CD4-positive, alpha-beta T cell (primary cell): ENCODE measurements around the gene OR2A42. TPM values are rescaled to one million over a fixed set of nuclear protein-coding genes. Genes with fewer than 3 reads are reported as not detected.
"Not testable (repeated sequence)": the region's sequence is repeated elsewhere in the genome, so short reads cannot be mapped to it uniquely, and the experiment has no call there.

Source experiments
- ATAC-seq: fragments of 200-7000 bp; cut with Tn5 transposase; one replicate; pipeline ENCODE4 v1.10.0; 2022; ENCODE audit warnings: mild to moderate bottlenecking; ENCODE audit not compliant: poor library complexity
- CTCF ChIA-PET: fragments of 350-600 bp; sonication (Branson Sonifier 250); formaldehyde crosslinking; loops from one replicate; lab custom pipeline; 2021; ENCODE audit warnings: antibody characterized with exemption, inconsistent platforms; lab: Charles Lee
- POLR2A ChIA-PET: fragments of 350-600 bp; sonication (Branson Sonifier 250); formaldehyde crosslinking; loops from one replicate; lab custom pipeline; 2021; ENCODE audit warnings: antibody characterized with exemption, inconsistent platforms; lab: Charles Lee
- DNase-seq, 14 experiments: peaks; one replicate each; pipeline ENCODE4 v3.0.0-alpha.2; 2013 to 2020; ENCODE audit warnings: mixed read lengths in 2 of 14
- H3K27ac ChIP-seq, 2 donors: one replicate each; pipeline versions ENCODE4 v1.5.1 to v1.7.0; 2013; ENCODE audit warnings: low read length in 2 of 2, low read depth in 1 of 2, mild to moderate bottlenecking in 1 of 2
- H3K27me3 ChIP-seq, 2 experiments: 1 replicate in 1 of 2; 2 replicates in 1 of 2; pipeline versions ENCODE4 v1.6.1 to v1.7.0; 2013; ENCODE audit warnings: low read length in 2 of 2, control low read depth in 1 of 2, mild to moderate bottlenecking in 1 of 2, moderate library complexity in 1 of 2; ENCODE audit not compliant: insufficient read depth in 2 of 2, control insufficient read depth in 1 of 2
- H3K36me3 ChIP-seq: one replicate; pipeline ENCODE4 v1.6.1; 2013; ENCODE audit warnings: low read length, control low read depth; ENCODE audit not compliant: insufficient read depth
- H3K4me1 ChIP-seq: one replicate; pipeline ENCODE4 v1.6.1; 2013; ENCODE audit warnings: low read length, control low read depth; ENCODE audit not compliant: insufficient read depth
- H3K4me3 ChIP-seq: one replicate; pipeline ENCODE4 v1.5.1; 2013; ENCODE audit warnings: mild to moderate bottlenecking, low read length, moderate library complexity
- H3K9me3 ChIP-seq, 2 experiments: 1 replicate in 1 of 2; 2 replicates in 1 of 2; pipeline versions ENCODE4 v1.6.1 to v1.7.0; 2013; ENCODE audit warnings: low read length in 2 of 2, mild to moderate bottlenecking in 2 of 2, control low read depth in 1 of 2, moderate library complexity in 1 of 2; ENCODE audit not compliant: control insufficient read depth in 1 of 2, insufficient read depth in 1 of 2
- H3K27ac Mint-ChIP-seq: one replicate; pipeline ENCODE4 v1.8.0; 2020; ENCODE audit warnings: mixed read lengths
- H3K27me3 Mint-ChIP-seq: one replicate; pipeline ENCODE4 v1.8.0; 2021; ENCODE audit warnings: mixed read lengths
- H3K36me3 Mint-ChIP-seq: one replicate; pipeline ENCODE4 v1.8.0; 2021; ENCODE audit warnings: low read depth, mixed read lengths
- H3K4me1 Mint-ChIP-seq: one replicate; pipeline ENCODE4 v1.8.0; 2021; ENCODE audit warnings: low read depth, mixed read lengths
- H3K4me3 Mint-ChIP-seq: one replicate; pipeline ENCODE4 v1.8.0; 2020; ENCODE audit warnings: mild to moderate bottlenecking, mixed read lengths
- H3K9me3 Mint-ChIP-seq: one replicate; pipeline ENCODE4 v1.8.0; 2020; ENCODE audit warnings: mixed read lengths
- CTCF ChIP-seq: fragments of 200-600 bp; IDR thresholded peaks from one replicate; pipeline ENCODE4 v1.8.0; 2022; ENCODE audit warnings: antibody characterized with exemption, mild to moderate bottlenecking
- intact Hi-C, 2 experiments: fragments of 100-400 bp; cut with DNase I in 1 of 2; cut with micrococcal nuclease in 1 of 2; formaldehyde crosslinking; loops; one replicate each; pipeline versions ENCODE4 v1.15.1 to v1.9.0; 2023 to 2025; cut with DNase I, micrococcal nuclease
- total RNA-seq, 174 experiments: library from RNA in 2 of 174; stranded (reverse) in 2 of 174; gene quantifications; one replicate each; pipeline ENCODE4 v1.2.3 and lab custom pipeline; 2021 to 2026

Gene OR2A42
- total RNA-seq, 2 experiments from 2014 or later = not detected

GRCh38 chr7:144269188-144269587 lies 29.8 kb upstream of the OR2A42 start, which contains the start of gene CTAGE8:
CTAGE8 (minus strand) TSS chr7:144269288; CDS start chr7:144269250, 38 bp downstream.
- CTCF ChIA-PET, H3K27me3 ChIP-seq, H3K27ac ChIP-seq, H3K9me3 ChIP-seq, H3K4me3 Mint-ChIP-seq, ATAC-seq, H3K4me1 ChIP-seq, H3K36me3 Mint-ChIP-seq, POLR2A ChIA-PET, DNase-seq, H3K36me3 ChIP-seq, H3K27ac Mint-ChIP-seq, H3K9me3 Mint-ChIP-seq, H3K4me1 Mint-ChIP-seq, H3K4me3 ChIP-seq, intact Hi-C loops, H3K27me3 Mint-ChIP-seq: not testable (repeated sequence)

GRCh38 chr7:144264692-144265091 lies 25.3 kb upstream of the OR2A42 start, which contains the start of gene OR2A7:
OR2A7 (minus strand) TSS chr7:144264792; CDS start chr7:144259628, 5,164 bp downstream.
- DNase-seq, H3K4me1 Mint-ChIP-seq, H3K27me3 ChIP-seq, H3K27ac ChIP-seq, H3K4me1 ChIP-seq, H3K4me3 ChIP-seq, ATAC-seq, CTCF ChIA-PET, POLR2A ChIA-PET, H3K36me3 ChIP-seq, intact Hi-C loops, H3K4me3 Mint-ChIP-seq, H3K9me3 ChIP-seq, H3K9me3 Mint-ChIP-seq, H3K36me3 Mint-ChIP-seq, H3K27ac Mint-ChIP-seq, H3K27me3 Mint-ChIP-seq: not testable (repeated sequence)

GRCh38 chr7:144262128-144262527 lies 22.7 kb upstream of the OR2A42 start:
- DNase-seq, H3K27me3 ChIP-seq, ATAC-seq, intact Hi-C loops, H3K36me3 Mint-ChIP-seq, H3K27ac ChIP-seq, H3K4me3 ChIP-seq, H3K9me3 Mint-ChIP-seq, H3K27me3 Mint-ChIP-seq, CTCF ChIA-PET, H3K36me3 ChIP-seq, H3K4me1 Mint-ChIP-seq, H3K4me3 Mint-ChIP-seq, POLR2A ChIA-PET, H3K4me1 ChIP-seq, H3K9me3 ChIP-seq, H3K27ac Mint-ChIP-seq: not testable (repeated sequence)

- H3K9me3 Mint-ChIP-seq, H3K27ac ChIP-seq, H3K27me3 ChIP-seq, ATAC-seq, H3K4me1 ChIP-seq, DNase-seq, H3K36me3 ChIP-seq, H3K4me3 ChIP-seq, H3K4me3 Mint-ChIP-seq, POLR2A ChIA-PET, H3K36me3 Mint-ChIP-seq, H3K9me3 ChIP-seq, intact Hi-C loops, H3K27ac Mint-ChIP-seq, H3K4me1 Mint-ChIP-seq, H3K27me3 Mint-ChIP-seq, CTCF ChIA-PET: not testable (repeated sequence)
These were observed 19.7 kb upstream of the OR2A42 start for GRCh38 chr7:144259067-144259466.

GRCh38 chr7:144256112-144256511 lies 16.7 kb upstream of the OR2A42 start:
- Histone ChIP-seq H3K9me3 (no peaks in the 10 kb centered on the region), H3K4me3 (no peak overlapping the region), H3K27ac (no peak overlapping the region), H3K4me1 (no peaks in the 10 kb centered on the region), H3K36me3 (no peaks in the 10 kb centered on the region), H3K27me3 (no peaks in the 10 kb centered on the region)
- no peaks in the 10 kb centered on the region for H3K4me1 Mint-ChIP-seq
- H3K36me3 Mint-ChIP-seq = no peaks in the 10 kb centered on the region
- H3K9me3 Mint-ChIP-seq = no peaks in the 10 kb centered on the region
- no peak overlapping the region for H3K27ac Mint-ChIP-seq
- DNase-seq = no peak
- ChIA-PET CTCF (no interaction called here), POLR2A (no interaction called here)
- no peak overlapping the region for H3K4me3 Mint-ChIP-seq
- no peaks in the 10 kb centered on the region for H3K27me3 Mint-ChIP-seq
- ATAC-seq = no peak
- TF ChIP-seq CTCF = no peak
- intact Hi-C loops = no loop called here
